B cell (primary cell): Measurements from ENCODE around the gene METAP1D. TPM values are rescaled to one million over a fixed set of nuclear protein-coding genes. Genes with fewer than 3 reads are reported as not detected.
A peak's percentile ranks its signal among the peaks of the same experiment; 100 is the strongest.

Source experiments
- ATAC-seq: fragments of 200-7000 bp; cut with Tn5 transposase; one replicate; pipeline ENCODE4 v1.10.0; 2021; ENCODE audit warnings: low read depth, mild to moderate bottlenecking, moderate number of reproducible peaks, moderate library complexity
- CTCF ChIA-PET: fragments of 350-600 bp; sonication (Branson Sonifier 250); formaldehyde crosslinking; loops from one replicate; lab custom pipeline; 2021; ENCODE audit warnings: antibody characterized with exemption, inconsistent platforms; lab: Charles Lee
- POLR2A ChIA-PET: fragments of 350-600 bp; sonication (Branson Sonifier 250); formaldehyde crosslinking; loops from one replicate; lab custom pipeline; 2021; ENCODE audit warnings: antibody characterized with exemption; lab: Charles Lee
- DNase-seq: peaks from one replicate; pipeline ENCODE4 v3.0.0; 2013
- H2AFZ ChIP-seq: 2 replicates; pipeline ENCODE4 v1.6.1; 2012; ENCODE audit warnings: mild to moderate bottlenecking, low read depth, low read length; ENCODE audit not compliant: insufficient read depth, poor library complexity, severe bottlenecking
- H3K27ac ChIP-seq, 2 donors: 1 replicate in 1 of 2; 2 replicates in 1 of 2; pipeline ENCODE4 v1.5.1; 2012 to 2013; ENCODE audit warnings: low read length in 2 of 2, mild to moderate bottlenecking in 2 of 2, moderate library complexity in 1 of 2
- H3K27me3 ChIP-seq, 4 experiments: fragments of 200-600 bp in 1 of 4; sonication (generic) in 1 of 4; replicated peaks in 1 of 4; 1 replicate in 2 of 4; 2 replicates in 2 of 4; pipeline versions ENCODE4 v1.6.1 to v1.7.0; 2013 to 2016; ENCODE audit warnings: low read length in 3 of 4, mild to moderate bottlenecking in 2 of 4, mixed read lengths in 1 of 4, moderate library complexity in 1 of 4; ENCODE audit not compliant: insufficient read depth in 4 of 4, control insufficient read depth in 3 of 4; ENCODE audit errors: control extremely low read depth in 1 of 4
- H3K36me3 ChIP-seq, 2 experiments: replicated peaks in 1 of 2; 1 replicate in 1 of 2; 2 replicates in 1 of 2; pipeline versions ENCODE4 v1.6.1 to v1.7.1; 2013; ENCODE audit warnings: low read length in 1 of 2; ENCODE audit not compliant: insufficient read depth in 2 of 2, control insufficient read depth in 1 of 2; ENCODE audit errors: control extremely low read depth in 1 of 2, extremely low read depth in 1 of 2
- H3K4me1 ChIP-seq, 2 donors: fragments of 200-600 bp in 1 of 2; sonication (generic) in 1 of 2; 1 replicate in 1 of 2; 2 replicates in 1 of 2; pipeline versions ENCODE4 v1.5.1 to v1.6.1; 2013 to 2017; ENCODE audit warnings: low read length in 2 of 2; ENCODE audit not compliant: control insufficient read depth in 2 of 2, insufficient read depth in 2 of 2
- H3K4me2 ChIP-seq: replicated peaks from 2 replicates; pipeline ENCODE3; 2012; ENCODE audit warnings: mild to moderate bottlenecking, low read depth, low read length; ENCODE audit not compliant: poor library complexity, severe bottlenecking
- H3K4me3 ChIP-seq, 5 experiments: fragments of 200-600 bp in 1 of 5; sonication (generic) in 1 of 5; 1 replicate in 3 of 5; 2 replicates in 2 of 5; pipeline versions ENCODE4 v1.5.1 to v1.7.0; 2011 to 2016; ENCODE audit warnings: low read length in 4 of 5, mild to moderate bottlenecking in 4 of 5, low read depth in 2 of 5, control low read depth in 1 of 5, moderate library complexity in 1 of 5; ENCODE audit not compliant: insufficient read depth in 1 of 5; ENCODE audit errors: control extremely low read depth in 1 of 5, extremely low read depth in 1 of 5
- H3K79me2 ChIP-seq: fragments of 200-600 bp; sonication (generic); one replicate; pipeline ENCODE4 v1.6.0; 2016; ENCODE audit warnings: low read length; ENCODE audit not compliant: control insufficient read depth, insufficient read depth
- H3K9ac ChIP-seq: fragments of 200-600 bp; sonication (generic); 2 replicates; pipeline ENCODE4 v1.6.1; 2017; ENCODE audit warnings: mild to moderate bottlenecking, low read length, moderate library complexity
- H3K9me3 ChIP-seq, 3 donors: one replicate each; pipeline versions ENCODE4 v1.6.1 to v1.7.1; 2013; ENCODE audit warnings: low read length in 2 of 3; ENCODE audit not compliant: control insufficient read depth in 2 of 3, insufficient read depth in 1 of 3; ENCODE audit errors: control extremely low read depth in 1 of 3
- H4K20me1 ChIP-seq: 2 replicates; pipeline ENCODE4 v1.6.0; 2012; ENCODE audit warnings: mild to moderate bottlenecking, low read length; ENCODE audit not compliant: insufficient read depth, control insufficient read depth, poor library complexity, severe bottlenecking
- H3K27ac Mint-ChIP-seq: one replicate; pipeline ENCODE4 v1.8.0; 2021; ENCODE audit warnings: mixed read lengths
- H3K27me3 Mint-ChIP-seq: one replicate; pipeline ENCODE4 v1.8.0; 2021; ENCODE audit warnings: mixed read lengths
- H3K4me1 Mint-ChIP-seq: one replicate; pipeline ENCODE4 v1.8.0; 2021; ENCODE audit warnings: mixed read lengths
- H3K4me3 Mint-ChIP-seq: one replicate; pipeline ENCODE4 v1.8.0; 2021; ENCODE audit warnings: mixed read lengths
- H3K9me3 Mint-ChIP-seq: one replicate; pipeline ENCODE4 v1.8.0; 2022; ENCODE audit warnings: mixed read lengths; ENCODE audit not compliant: insufficient read depth
- CTCF ChIP-seq: fragments of 200-600 bp; IDR thresholded peaks from one replicate; pipeline ENCODE4 v1.8.0; 2022; ENCODE audit warnings: antibody characterized with exemption, mild to moderate bottlenecking
- EZH2 ChIP-seq: IDR thresholded peaks from 2 replicates; pipeline ENCODE4 v1.6.1; 2012; ENCODE audit warnings: borderline replicate concordance, low read depth, mild to moderate bottlenecking, moderate library complexity, low read length; ENCODE audit not compliant: insufficient read depth, poor library complexity, severe bottlenecking
- WGBS: methylation state at CpG from one replicate; pipeline ENCODE4 v1.1.5; 2013; ENCODE audit warnings: missing lambda C conversion rate; ENCODE audit not compliant: insufficient coverage; 5-methylcytosine and 5-hydroxymethylcytosine counted together
- intact Hi-C: fragments of 100-400 bp; cut with micrococcal nuclease; formaldehyde crosslinking; loops from one replicate; pipeline ENCODE4 v1.10.0; 2022
- polyA plus RNA-seq: library from polyadenylated mRNA; depleted of rRNA; stranded (reverse); fragments of >200 nt; gene quantifications from 2 replicates; pipeline ENCODE4 v1.2.3, GENCODE V29; 2012
- total RNA-seq, 2 donors: library from RNA; stranded (reverse); fragments of 120-200 nt in 1 of 2; gene quantifications; 1 replicate in 1 of 2; 2 replicates in 1 of 2; pipeline versions ENCODE4 v1.2.3 to v1.2.4, GENCODE V29; 2013 to 2022

METAP1D gene
- total and polyA plus RNA-seq, 2 donors (not counting 1 experiment from before 2014, with no cell fraction given), result 7.8 to 8.9 TPM

DNA sequence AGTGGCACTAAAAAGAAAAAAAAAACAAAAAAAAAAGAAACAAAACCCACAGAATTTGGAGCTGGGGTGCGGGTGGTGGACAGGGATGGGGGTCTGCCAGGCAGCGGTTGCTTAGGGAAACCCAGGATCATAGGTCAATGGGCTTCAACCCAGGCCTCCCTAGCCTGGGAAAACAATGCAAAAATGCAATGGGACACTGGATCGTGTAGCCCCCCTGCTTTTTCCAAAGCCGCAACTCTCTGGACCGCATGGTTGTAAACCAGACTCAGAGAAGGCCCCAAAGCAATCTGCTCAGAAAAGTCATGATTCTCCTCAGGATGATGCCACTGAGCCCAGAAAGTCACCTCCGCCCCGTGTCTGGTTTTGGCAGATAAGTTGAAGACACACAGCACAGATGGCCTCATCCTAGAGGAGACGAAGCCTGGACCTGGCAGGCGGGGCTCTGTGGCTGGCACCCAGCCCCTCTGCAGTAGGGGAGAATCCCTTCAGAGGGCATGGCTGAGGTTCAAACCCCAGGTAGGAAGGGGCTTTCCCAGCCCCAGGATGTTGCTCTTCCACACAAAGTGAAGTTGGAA is 97.9 kb downstream of the METAP1D start:
- Histone ChIP-seq H3K4me3 (no peak overlapping the region), H3K27me3 (peaks cover 6 to 100% (median 88%) of the 10 kb centered on the region in 4 experiments), H3K36me3 (no peaks in the 10 kb centered on the region), H4K20me1 (peaks cover 15% of the 10 kb centered on the region), H3K79me2 (no peaks in the 10 kb centered on the region), H2AFZ (no peak overlapping the region), H3K9ac (no peak overlapping the region), H3K4me2 (peak overlapping the region; percentile 76), H3K4me1 (peaks cover 77 to 92% of the 10 kb centered on the region in 2 donors), H3K9me3 (peaks cover 0 to 92% (median 2%) of the 10 kb centered on the region in 3 donors), H3K27ac (no peak overlapping the region)
- DNase-seq (peak; percentile 19), ATAC-seq (no peak)
- TF ChIP-seq EZH2 (no peak), CTCF (no peak)
- ChIA-PET POLR2A (no interaction called here), CTCF (no interaction called here)
- H3K4me3 Mint-ChIP-seq, result peak overlapping the region; percentile 62
- intact Hi-C loops, result loop anchor here (5.0 kb wide), 1 partner anchor 1280 kb away; the partner anchor contains the start of gene GAD1
- peaks cover 48% of the 10 kb centered on the region for H3K4me1 Mint-ChIP-seq
- no peaks in the 10 kb centered on the region for H3K9me3 Mint-ChIP-seq
- H3K27me3 Mint-ChIP-seq, result peaks cover 55% of the 10 kb centered on the region
- 22% methylated on average over 9 of the region's 9 CpGs for WGBS
- no peak overlapping the region for H3K27ac Mint-ChIP-seq

GRCh38 chr2:172098287-172098649 is 98.5 kb downstream of the METAP1D start:
- Histone ChIP-seq H3K27ac (no peak overlapping the region), H3K79me2 (no peaks in the 10 kb centered on the region), H2AFZ (no peak overlapping the region), H3K4me1 (peaks cover 82 to 96% of the 10 kb centered on the region in 2 donors), H3K27me3 (peaks cover 5 to 100% (median 86%) of the 10 kb centered on the region in 4 experiments), H3K4me2 (no peak overlapping the region), H3K36me3 (no peaks in the 10 kb centered on the region), H3K9me3 (peaks cover 0 to 90% (median 2%) of the 10 kb centered on the region in 3 donors), H4K20me1 (peaks cover 15% of the 10 kb centered on the region), H3K9ac (no peak overlapping the region), H3K4me3 (no peak overlapping the region)
- Mint-ChIP-seq H3K9me3 (no peaks in the 10 kb centered on the region), H3K27me3 (peaks cover 54% of the 10 kb centered on the region), H3K27ac (peak overlapping the region; percentile 71), H3K4me1 (peaks cover 53% of the 10 kb centered on the region), H3K4me3 (peak overlapping the region; percentile 68)
- POLR2A ChIA-PET, result interaction anchor here (1.3 to 1.8 kb wide), 2 partner anchors 13 to 16 kb away, joined by 3 to 6 read pairs; partner anchors contain the start of gene DLX1
- TF ChIP-seq CTCF (no peak), EZH2 (no peak)
- intact Hi-C loops, result loop anchor here (5.0 kb wide), 1 partner anchor 1281 kb away; the partner anchor contains the start of gene GAD1
- 33% methylated on average over 1 of the region's 1 CpG for WGBS
- no peak for DNase-seq
- CTCF ChIA-PET, result no interaction called here
- ATAC-seq, result no peak
